ENCODE data around the gene CFAP141. TPM values are rescaled to one million over a fixed set of nuclear protein-coding genes. Genes with fewer than 3 reads are reported as not detected.

Gene CFAP141
- total and polyA plus RNA-seq, 2 of the 4 experiments (the other 2 are of a cell fraction): not detected

- H2BK5ac ChIP-seq (ENCODE audit: low read depth, low read length, poor library complexity, severe bottlenecking): peak overlapping the region; percentile 86
- intact Hi-C loops (cut with micrococcal nuclease): loop anchor here (2.0 kb wide), 1 partner anchor 192 kb away; the partner anchor contains the start of gene RPS27
- peak overlapping the region; percentile 65 for H3K14ac ChIP-seq (replicated peaks; ENCODE audit: low read depth, low read length)
- 0% methylated on average over 8 of the region's 35 CpGs; no CpG with 5 or more reads in 1 of the 2 experiments for WGBS, 2 experiments (ENCODE audit: extremely low coverage in 2 of 2, insufficient read length in 1 of 2)
- peak overlapping the region; percentile 8; the same call in 1 of the 3 replicates for H2BK15ac ChIP-seq (ENCODE audit: low read depth, low read length)
- peak overlapping the region; percentile 93 for H3K27ac ChIP-seq (ENCODE audit: insufficient read depth, low read length)
- H2AFZ ChIP-seq (replicated peaks; ENCODE audit: low read length, poor library complexity): peak overlapping the region; percentile 99
- H4K8ac ChIP-seq (ENCODE audit: low read depth in 2 of 2, low read length in 2 of 2): peak overlapping the region; percentile 66 to 88
- H4K20me1 ChIP-seq (ENCODE audit: insufficient read depth, low read length): peaks cover 54% of the 10 kb centered on the region
- H3K4ac ChIP-seq (ENCODE audit: low read depth, low read length): peak overlapping the region; percentile 94
- H3K9me1 ChIP-seq (ENCODE audit: insufficient read depth, low read length): peaks cover 18% of the 10 kb centered on the region
- peak overlapping the region; percentile 48 for H4K5ac ChIP-seq (ENCODE audit: low read depth, low read length)
- dilution Hi-C loops (cut with HindIII; ENCODE audit: low sequenced_read_pairs, unreplicated experiment): no loop called here
- H3K9ac ChIP-seq (ENCODE audit: low read depth, low read length): peak overlapping the region; percentile 86
- TF ChIP-seq CHD1 (IDR thresholded peaks at IDR 0.05; ENCODE audit: low read depth, low read length): no peak
- no peak for TF ChIP-seq MAFK (IDR thresholded peaks at IDR 0.05; ENCODE audit: low read depth, low read length)
- peak; percentile 19; the same call in 1 of the 2 replicates for TF ChIP-seq MXI1 (IDR thresholded peaks at IDR 0.05; ENCODE audit: borderline replicate concordance, low read depth, low read length)
- TF ChIP-seq POLR2A (IDR thresholded peaks at IDR 0.05; ENCODE audit: low read depth, low read length): 0 out of 2 replicates have a peak, but pooled peaks have one; percentile 45
- TF ChIP-seq, protein P1, sequence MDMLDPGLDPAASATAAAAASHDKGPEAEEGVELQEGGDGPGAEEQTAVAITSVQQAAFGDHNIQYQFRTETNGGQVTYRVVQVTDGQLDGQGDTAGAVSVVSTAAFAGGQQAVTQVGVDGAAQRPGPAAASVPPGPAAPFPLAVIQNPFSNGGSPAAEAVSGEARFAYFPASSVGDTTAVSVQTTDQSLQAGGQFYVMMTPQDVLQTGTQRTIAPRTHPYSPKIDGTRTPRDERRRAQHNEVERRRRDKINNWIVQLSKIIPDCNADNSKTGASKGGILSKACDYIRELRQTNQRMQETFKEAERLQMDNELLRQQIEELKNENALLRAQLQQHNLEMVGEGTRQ (IDR thresholded peaks at IDR 0.05; ENCODE audit: low read depth, low read length): no peak
- POLR2A ChIA-PET (ENCODE audit: unreplicated experiment): interaction anchor here (0.6 kb wide), 1 partner anchor 14 kb away, joined by 3 read pairs; no protein-coding TSS in a partner anchor
- peak overlapping the region; percentile 44 for H3K18ac ChIP-seq (ENCODE audit: low read depth, low read length)
- peaks cover 10% of the 10 kb centered on the region for H3K36me3 ChIP-seq (ENCODE audit: control insufficient read depth, insufficient read depth, low read length)
- peak overlapping the region; percentile 35; the same call in 1 of the 2 replicates for H2BK120ac ChIP-seq (ENCODE audit: low read depth, low read length)
- DNase-seq (peak; percentile 84), ATAC-seq (ENCODE audit: low read depth) (peak; percentile 68)
- H3K4me2 ChIP-seq (ENCODE audit: low read depth, low read length): peak overlapping the region; percentile 99
- H3K9me3 ChIP-seq (ENCODE audit: control insufficient read depth, insufficient read depth, low read length): no peaks in the 10 kb centered on the region
- in situ Hi-C loops (cut with MboI; ENCODE audit: low sequenced_read_pairs): no loop called here
- H2BK20ac ChIP-seq (ENCODE audit: low read depth, low read length): no peak overlapping the region
- peak overlapping the region; percentile 95 for H4K91ac ChIP-seq (ENCODE audit: insufficient read depth, low read depth, low read length)
- peak overlapping the region; percentile 73 for H3K23ac ChIP-seq (ENCODE audit: low read depth, low read length)
- BruUV-seq (replicated peaks): no TSS peak
- H2AK9ac ChIP-seq (replicated peaks; ENCODE audit: low read depth, low read length, poor library complexity): peak overlapping the region; percentile 100
- no peaks in the 10 kb centered on the region for H3K27me3 ChIP-seq (ENCODE audit: control insufficient read depth, insufficient read depth, low read length)
- H3K4me1 ChIP-seq (ENCODE audit: control insufficient read depth, insufficient read depth, low read length): peaks cover 18% of the 10 kb centered on the region
- peak overlapping the region; percentile 87 for H3K4me3 ChIP-seq (ENCODE audit: insufficient read depth, low read depth, low read length)
- CTCF ChIA-PET: no interaction called here
- peak overlapping the region; percentile 96 for H2AK5ac ChIP-seq (ENCODE audit: low read depth, low read length)
- peak overlapping the region; percentile 92 for H3K56ac ChIP-seq (ENCODE audit: extremely low read depth, insufficient read depth, low read length)
- H3K79me1 ChIP-seq (ENCODE audit: low read depth in 1 of 2, low read length in 2 of 2): peaks cover 0 to 29% of the 10 kb centered on the region in 2 experiments; a peak in 2 of 4 replicates
Measured at GRCh38 chr1:154182344-154183045, 23.6 kb downstream of the CFAP141 start.
